ENCODE data around the gene OR5AP2.

- TF ChIP-seq POLR2AphosphoS5 (IDR thresholded peaks at IDR 0.05) (no peak), CTCF (IDR thresholded peaks at IDR 0.05) (no peak), POLR2A (IDR thresholded peaks at IDR 0.05) (no peak)
Measured at GRCh38 chr11:56637500-56637899, 4.7 kb downstream of the OR5AP2 start.

Data from sigmoid colon (tissue), 4 donors.